ENCODE results near the gene ENTPD5.
"Not testable (repeated sequence)": the region's sequence is repeated elsewhere in the genome, so short reads cannot be mapped to it uniquely, and the experiment has no call there.

ENTPD5 gene

DNA sequence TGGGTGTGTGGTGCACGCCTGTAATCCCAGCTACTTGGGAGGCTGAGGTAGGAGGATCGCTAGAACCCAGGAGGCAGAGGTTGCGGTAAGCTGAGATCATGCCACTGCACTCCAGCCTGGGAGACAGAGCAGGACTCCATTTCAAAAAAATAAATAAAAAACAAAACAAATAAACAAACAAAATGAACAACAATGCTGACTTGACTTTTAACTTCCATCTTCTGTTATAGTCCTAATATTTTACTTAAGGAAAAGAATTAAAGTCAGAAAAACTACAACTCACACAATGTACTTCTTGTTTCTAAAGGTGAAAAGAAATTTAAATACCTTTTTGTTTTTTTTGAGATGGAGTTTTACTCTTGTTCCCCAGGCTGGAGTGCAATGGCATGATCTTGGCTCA is 13.4 kb downstream of the ENTPD5 start:
- not testable (repeated sequence) for DNase-seq (ENCODE audit: low read depth in 2 of 2)

DNA sequence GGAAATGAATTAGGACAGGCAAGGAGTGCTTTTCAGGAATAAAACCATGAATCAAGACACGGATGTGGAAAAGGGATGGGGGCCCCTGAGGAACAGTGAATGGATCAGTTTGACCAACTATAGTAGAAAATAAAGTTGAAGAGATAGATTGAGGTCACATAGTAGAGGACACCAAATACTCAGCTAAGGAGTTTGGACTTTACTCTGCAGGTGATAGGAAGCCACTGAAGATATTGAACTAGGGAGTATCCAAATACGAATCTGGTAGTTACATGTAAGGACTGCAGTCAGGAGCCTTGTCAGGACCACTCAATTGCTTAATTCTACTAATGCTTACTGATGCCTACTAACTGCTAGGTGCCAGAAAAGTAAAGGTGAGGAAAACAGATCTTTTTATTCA is 20.4 kb downstream of the ENTPD5 start:
- no peak for DNase-seq (ENCODE audit: low read depth in 2 of 2)

DNA sequence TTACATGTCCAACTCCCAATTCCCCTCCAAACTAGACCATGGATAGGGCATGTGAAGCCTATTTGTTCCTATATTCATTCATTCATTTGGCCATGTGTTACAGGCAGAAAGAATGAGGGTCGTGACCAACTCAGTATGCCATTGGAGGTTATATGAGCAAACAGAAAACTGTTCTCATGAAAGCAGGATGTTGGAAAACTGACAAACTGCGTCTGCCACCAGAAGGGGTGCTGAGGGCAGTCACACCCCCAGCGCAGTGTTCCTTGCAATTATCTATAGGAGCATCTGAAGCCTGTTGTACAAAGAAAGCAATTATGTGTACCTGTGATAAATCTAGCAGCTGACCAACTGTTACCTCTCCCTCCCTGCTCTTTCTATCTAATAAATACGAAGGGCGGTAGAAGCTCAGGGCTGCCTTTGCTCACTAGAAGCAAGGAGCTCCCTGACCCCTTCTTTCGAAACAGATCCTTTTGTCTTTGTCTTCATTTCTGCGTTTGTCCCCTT is 21.1 kb downstream of the ENTPD5 start:
- no peak for DNase-seq (ENCODE audit: low read depth in 2 of 2)

DNA sequence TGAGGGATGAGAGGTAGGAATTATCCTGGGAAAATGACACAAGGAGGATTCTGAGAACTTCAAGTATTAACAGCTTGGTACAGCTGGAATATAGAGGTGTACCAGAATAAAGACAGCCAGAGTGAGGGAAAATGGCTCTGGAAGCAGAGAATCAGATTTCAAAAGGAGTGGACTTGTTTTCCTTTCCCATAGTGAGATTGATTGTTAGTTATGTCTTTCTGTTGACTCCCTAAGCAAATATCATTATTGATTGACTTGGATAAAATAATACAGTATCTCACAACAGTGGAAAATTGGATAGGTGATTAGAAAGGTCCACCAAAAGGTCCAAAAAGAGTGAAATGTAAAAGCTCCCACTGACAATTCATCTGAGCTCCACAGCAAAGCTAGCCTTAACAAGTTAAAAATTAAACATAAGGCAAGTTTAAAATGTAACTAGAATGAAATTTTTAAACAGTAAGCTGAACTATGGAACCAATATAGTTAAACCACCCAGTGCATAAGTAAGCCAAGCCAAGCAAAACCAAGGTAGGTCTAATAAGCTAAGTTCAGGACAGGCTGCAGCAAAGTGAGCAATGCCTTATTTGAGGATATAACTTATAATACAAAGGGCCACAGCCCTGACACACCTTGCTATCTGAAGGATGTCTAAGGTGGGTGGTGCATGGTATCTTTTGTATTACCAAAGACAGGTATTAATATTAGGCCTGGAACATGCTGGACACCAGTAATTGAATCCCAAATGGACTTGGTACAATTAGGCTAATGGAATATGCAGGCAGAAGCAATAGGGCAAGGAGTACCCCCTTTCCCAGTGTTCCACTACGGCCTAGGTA is 21.8 kb downstream of the ENTPD5 start:
- no peak for DNase-seq (ENCODE audit: low read depth in 2 of 2)

DNA sequence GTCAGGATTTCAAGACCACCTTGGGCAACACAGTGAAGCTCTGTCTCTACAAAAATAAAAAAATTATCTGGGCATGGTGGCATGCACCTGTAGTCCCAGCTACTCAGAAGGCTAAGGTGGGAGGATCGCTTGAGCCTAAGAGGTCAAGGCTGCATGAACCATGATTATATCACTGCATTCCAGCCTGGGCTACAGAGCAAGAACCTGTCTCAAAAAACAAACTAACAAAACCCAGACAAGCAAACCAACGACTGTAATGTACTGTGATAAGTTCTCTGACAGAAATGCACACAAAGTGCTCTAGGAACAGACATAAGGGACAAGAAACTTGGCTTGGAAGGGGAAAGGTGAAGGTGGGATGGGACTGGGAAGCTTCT is 22.4 kb downstream of the ENTPD5 start:
- no peak for DNase-seq (ENCODE audit: low read depth in 2 of 2)

DNA sequence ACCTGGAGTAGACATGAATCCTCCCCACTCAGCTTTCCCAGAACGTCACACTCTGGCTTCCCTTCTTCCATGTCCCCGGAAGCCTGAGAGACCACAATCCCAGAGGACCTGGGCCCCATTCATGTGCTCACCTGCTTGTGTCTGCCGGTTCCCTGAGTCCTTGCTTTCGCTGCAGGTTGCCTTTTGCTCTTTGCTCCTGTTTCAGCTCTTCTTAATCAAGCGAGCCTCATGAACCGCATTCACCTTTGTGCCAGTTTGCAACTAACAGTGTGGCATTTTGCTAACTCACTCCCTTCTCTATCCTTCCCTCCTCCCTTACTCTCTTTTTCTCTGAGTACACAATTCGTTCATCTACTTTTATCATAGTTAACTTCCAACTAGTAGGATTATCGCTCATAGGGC is 23.1 kb downstream of the ENTPD5 start:
- no peak for DNase-seq (ENCODE audit: low read depth in 2 of 2)

DNA sequence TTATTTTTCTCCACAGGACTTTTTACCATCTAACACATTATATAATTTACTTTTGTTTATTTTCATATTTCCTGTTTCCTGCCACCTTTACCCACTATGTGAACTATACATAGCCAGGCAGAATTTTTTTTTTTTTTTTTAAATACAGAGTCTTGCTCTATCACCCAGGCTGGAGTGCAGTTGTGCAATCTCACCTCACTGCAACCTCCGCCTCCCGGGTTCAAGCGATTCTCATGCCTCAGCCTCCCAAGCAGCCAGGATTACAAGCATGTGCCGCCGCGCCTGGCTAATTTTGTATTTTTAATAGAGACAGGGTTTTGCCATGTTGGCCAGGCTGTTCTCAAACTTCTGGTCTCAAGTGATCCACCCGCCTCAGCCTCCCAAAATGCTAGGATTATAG is 24.2 kb downstream of the ENTPD5 start:
- not testable (repeated sequence) for DNase-seq (ENCODE audit: low read depth in 2 of 2)

DNA sequence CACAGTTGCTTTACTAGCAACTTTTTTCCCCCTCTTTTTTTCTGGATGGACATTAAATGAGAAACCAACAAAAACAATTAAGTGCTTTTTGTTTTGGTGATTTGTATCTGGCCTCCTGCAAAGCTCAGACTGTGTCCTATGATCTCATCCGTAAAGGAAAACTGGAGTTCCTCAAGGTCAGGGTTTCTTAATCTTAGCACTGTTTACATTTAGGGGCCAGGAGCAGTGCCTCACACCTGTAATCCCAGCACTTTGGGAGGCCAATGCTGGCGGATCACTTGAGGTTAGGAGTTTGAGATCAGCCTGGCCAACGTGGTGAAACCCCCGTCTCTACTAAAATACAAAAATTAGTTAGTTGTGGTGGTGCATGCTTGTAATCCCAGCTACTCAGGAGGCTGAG is 28.0 kb downstream of the ENTPD5 start:
- DNase-seq (ENCODE audit: low read depth in 2 of 2) = no peak

DNA sequence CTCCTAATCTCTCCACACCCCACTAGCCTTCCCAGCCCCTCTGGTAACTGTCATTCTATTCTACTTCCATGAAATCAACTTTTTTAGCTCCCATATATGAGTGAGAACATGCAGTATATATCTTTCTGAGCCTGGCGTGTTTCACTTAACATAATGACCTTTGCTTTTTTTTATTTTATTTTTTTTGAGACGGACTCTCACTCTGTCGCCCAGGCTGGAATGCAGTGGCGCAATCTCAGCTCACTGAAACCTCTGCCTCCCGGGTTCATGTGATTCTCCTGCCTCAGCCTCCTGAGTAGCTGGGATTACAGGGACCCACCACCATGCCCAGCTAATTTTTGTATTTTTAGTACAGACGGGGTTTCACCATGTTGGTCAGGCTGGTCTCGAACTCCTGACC is 30.4 kb downstream of the ENTPD5 start:
- DNase-seq (ENCODE audit: low read depth in 2 of 2) = not testable (repeated sequence)

DNA sequence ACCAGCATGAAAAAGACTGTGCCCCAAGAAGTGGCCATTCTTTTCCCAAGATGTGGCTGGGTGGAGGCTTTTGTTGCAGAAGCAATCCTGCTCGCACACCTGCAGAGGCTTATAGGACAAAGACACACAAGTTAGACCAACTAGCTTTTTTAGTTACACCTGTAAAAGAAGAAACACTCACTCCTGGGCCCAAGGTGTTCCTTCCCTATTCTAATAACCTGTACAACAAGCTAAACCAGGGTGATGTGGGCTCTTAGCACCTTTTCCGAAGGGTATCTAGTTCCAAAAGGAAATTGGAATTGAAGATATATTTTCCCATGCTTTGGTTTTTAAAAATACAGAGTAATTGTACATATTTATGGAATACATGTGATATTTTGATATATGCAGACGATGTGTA is 31.0 kb downstream of the ENTPD5 start:
- DNase-seq (ENCODE audit: low read depth in 2 of 2) = no peak

DNA sequence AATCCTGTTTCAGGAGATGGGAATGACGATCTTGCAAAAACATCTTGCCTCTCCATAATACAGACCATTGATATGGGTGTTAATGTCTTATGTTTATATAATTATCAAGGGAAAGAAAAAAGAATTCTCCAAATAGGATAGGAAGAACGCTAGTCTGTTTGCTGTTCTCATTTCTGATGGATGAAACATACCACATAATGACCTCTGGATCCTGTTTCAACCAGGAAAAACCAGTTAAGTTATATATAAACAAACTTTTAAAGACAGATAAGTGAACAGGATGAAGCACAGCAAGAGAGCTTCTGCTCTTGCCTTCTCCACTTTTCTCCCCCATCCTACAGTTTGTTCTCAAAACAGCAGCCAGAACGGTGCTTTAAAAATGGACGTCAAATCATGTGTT is 41.2 kb downstream of the ENTPD5 start:
- DNase-seq (ENCODE audit: low read depth in 2 of 2) = no peak

DNA sequence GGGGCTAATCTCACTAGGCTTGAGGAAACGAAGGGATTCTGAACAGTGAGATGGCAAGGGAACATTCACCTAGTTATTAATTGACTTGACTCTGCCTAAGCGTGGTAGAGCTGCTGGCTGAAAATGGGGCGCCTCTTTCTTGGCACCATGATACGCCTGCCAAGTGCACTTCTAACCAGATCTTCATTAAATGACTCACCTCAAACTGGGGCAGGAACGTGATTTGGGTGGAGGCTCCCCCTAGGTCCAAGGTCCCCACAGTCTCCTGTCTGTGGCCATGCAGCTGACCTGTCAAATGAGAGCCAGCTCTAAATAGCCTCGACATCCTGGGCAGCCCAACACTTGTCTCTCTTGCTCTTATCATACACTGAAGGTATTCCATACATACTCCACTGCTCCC is 43.0 kb downstream of the ENTPD5 start:
- DNase-seq (ENCODE audit: low read depth in 2 of 2) = no peak

DNA sequence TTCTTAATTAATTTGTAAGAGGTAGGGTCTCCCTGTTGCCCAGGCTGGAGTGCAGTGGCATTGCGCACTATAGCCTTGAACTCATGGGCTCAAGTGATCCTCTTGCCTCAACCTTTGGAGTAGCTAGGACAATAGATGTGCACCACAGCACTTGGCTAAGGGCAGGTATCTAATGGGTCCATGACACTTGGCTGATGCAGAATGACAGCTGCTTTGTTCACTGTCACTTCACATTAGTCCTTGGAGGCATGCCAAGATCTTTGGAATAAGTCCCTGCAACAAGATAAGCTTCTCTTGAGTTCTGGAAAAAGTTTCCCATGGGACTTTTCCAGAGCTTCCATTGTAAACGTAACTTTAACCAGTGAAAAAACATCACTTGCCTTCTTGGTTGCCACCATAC is 45.6 kb downstream of the ENTPD5 start:
- no peak for DNase-seq (ENCODE audit: low read depth in 2 of 2)

DNA sequence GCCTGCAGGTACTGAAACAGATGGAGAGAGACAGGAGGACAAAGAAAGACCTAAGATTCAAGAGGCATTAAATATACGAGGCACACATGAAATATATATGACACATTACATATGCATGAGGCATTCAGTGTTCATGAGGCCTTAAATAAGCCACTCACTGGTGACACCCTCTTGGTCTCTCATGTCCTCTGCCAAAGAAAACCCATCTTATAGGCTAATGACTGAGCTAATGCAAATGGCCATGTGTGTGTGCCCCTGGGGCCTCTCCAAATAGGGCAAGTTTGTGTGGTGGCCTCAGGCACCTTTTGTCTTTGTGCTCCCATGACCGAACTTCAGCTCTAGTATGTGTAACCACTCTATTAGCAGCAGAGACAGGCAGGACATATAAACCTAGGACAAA is 50.2 kb downstream of the ENTPD5 start:
- no peak for DNase-seq (ENCODE audit: low read depth in 2 of 2)

DNA sequence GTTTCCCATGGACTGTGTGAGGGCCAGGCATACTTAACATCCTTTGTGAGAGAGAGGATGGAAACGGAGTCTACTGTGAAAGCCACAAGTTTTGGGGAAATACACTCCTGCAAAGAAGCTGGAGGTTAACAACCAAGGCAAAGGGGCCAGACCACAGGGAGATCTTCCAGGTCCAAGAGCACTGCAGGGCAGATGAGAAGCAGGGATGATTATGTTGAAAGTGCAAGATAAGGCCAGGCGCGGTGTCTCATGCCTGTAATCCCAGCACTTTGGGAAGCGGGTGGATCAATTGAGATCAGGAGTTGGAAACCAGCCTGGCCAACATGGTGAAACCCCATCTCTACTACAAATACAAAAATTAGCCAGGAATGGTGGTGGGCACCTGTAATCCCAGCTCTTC is 53.9 kb downstream of the ENTPD5 start:
- no peak for DNase-seq (ENCODE audit: low read depth in 2 of 2)

DNA sequence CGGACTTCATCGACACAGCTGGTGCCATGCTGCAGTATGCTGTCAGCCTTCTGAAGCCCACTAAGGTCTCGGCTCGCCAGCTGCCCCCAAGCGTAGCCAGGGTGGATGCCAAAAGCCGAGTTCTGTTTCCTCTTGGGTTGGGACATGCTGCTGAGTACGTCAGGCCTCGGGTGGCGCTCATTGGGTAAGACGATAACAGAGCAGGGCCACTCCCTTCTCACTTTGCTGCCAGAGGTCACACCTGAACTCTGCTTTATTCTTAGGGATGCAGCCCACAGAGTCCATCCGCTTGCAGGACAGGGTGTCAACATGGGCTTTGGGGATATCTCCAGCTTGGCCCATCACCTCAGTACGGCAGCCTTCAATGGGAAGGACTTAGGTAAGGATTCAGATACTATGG is 57.9 kb downstream of the ENTPD5 start:
- DNase-seq (ENCODE audit: low read depth in 2 of 2) = no peak

DNA sequence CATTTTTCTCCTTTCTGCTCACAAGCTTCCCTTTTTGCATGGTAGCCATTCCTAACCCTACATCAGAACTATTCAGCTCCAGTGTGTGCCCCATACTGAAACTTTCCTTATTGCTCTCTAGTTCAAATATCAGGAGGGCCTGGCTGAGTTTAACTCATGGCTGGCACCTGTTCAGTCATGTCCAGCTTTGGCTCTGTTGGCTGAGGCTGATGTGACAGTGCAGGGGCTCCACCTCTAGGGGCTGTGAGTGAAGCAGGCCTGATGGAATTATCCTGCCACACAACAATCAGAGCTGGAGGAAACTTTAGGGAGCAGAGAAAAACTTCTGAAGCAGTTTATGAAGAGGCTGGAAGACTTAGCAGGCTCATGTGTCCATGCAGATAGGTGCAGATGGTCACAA is 60.5 kb downstream of the ENTPD5 start:
- DNase-seq (ENCODE audit: low read depth in 2 of 2) = no peak

DNA sequence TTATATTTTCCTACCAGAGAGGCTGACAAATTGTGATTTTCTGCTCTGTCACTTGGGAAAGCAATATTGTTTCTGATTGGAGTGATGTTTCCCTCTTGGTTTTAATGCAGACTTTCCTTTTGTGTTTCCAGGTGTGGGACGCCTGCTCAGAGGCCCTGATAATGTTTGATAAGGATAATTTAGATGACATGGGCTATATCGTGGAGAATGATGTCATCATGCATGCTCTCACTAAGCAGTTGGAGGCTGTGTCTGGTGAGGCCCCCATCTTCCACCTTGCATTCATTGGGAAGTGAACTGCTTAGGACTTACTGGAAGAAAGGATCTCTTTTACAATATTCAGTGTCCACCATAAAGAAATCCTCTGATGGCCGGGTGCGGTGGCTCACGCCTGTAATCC is 63.4 kb downstream of the ENTPD5 start:
- DNase-seq (ENCODE audit: low read depth in 2 of 2) = no peak

DNA sequence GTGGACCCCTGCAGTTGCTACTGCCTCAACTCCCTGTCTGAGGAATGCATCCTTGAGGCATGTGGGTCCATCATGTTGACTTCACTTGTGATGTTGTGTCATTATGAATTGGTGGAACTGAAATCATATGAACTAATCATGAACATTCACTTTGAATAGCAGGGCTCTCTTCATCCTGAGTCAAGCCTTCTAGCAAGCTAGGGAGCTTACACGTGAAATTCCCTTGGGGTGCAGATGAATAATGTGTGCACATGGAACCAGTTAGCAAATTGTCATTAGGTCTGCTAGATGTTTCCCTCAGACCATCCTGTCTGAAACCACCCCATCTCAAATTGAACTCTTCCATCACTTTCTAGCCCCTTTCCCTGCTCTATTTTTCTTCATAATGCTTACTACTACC is 65.4 kb downstream of the ENTPD5 start:
- no peak for DNase-seq (ENCODE audit: low read depth in 2 of 2)

DNA sequence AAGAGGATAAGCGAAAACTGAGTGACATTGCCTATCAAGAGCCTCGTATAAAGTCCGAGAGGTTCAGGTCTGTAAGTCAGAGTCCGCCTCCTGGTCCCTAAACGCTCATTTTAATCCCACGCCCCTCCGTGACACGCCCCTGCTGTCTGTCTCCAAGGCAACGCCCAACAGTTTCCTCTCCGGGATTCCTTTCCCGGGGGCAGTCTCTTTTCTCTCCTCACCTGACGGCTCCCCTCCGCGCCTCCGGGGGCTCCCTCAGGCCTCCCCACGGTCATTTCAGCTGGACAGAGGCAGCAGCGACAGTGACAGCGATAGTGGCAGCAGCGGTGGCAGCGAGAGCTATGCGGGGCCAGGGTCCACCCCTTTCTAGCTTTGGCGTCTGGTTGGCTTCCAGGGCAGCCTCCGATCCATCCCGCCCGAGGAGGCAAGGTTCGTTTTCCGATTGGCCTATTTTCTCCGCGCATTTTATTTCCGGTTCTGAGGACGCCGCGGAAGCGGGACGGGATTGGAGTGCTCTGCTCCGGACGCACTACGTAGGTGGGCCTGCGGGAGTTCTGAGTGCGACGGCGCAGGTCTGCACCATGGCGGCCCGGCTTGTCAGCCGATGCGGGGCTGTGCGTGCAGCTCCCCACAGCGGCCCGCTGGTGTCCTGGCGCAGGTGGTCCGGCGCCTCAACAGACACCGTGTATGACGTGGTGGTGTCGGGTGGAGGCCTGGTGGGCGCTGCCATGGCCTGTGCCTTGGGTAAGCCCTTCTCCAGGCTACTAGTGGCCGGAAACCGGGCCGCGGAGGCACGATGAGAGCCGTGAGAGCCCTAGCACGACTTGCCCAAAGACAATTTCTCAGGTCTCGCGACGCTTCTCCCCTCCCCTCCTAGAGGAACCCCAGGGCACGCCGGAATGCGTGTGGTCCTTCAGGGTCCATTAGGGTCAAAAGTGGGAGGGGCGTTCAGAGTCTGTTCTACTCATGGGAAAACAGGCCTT is 69.0 kb downstream of the ENTPD5 start, which contains the start of the genes COQ6 and FAM161B:
Gene COQ6 (plus strand): TSS at position 551 of the 983 bp plus-strand sequence. CDS start 31 bp downstream, at position 582.
Gene FAM161B (minus strand): TSS at position 343 of the 983 bp plus-strand sequence. CDS start 68 bp downstream, at position 275.
- DNase-seq (ENCODE audit: low read depth in 2 of 2) = peak; percentile 59 to 77

DNA sequence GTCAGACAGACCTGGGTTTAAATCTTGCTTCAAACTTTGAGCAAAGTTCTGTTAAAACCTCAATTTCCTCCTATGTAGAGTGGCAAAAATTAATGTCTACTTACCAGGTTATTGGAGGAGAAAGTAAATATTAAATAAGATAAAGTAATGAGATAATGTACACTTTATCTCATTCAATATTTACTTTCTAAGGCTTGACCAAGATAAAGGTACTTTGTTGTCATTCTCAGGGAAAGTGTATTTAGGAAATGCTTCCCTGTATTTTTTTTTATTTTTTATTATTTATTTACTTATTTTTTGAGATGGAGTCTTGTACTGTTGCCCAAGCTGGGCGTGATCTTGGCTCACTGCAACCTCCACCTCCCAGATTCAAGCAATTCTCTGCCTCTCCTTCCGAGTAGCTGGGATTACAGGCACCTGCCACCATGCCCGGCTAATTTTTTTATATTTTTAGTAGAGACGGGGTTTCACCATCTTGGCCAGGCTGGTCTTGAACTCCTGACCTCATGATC is 73.9 kb downstream of the ENTPD5 start:
- no peak for DNase-seq (ENCODE audit: low read depth in 2 of 2)

All from stimulated activated CD4-positive, alpha-beta T cell treated with anti-CD3 and anti-CD28 coated beads, Interleukin-1b, Interleukin-23, amount 100 ng/mL, for 4 hours (primary cell).